Fibroblast of skin of left quadriceps (primary cell): ENCODE results near the gene UPK1A.
"Not testable (repeated sequence)": the region's sequence is repeated elsewhere in the genome, so short reads cannot be mapped to it uniquely, and the experiment has no call there.

ENCODE experiments used
- DNase-seq, 2 experiments: peaks; one replicate each; pipeline ENCODE4 v3.0.0-alpha.2; 2013; ENCODE audit warnings: low read depth in 2 of 2

The UPK1A gene

DNA sequence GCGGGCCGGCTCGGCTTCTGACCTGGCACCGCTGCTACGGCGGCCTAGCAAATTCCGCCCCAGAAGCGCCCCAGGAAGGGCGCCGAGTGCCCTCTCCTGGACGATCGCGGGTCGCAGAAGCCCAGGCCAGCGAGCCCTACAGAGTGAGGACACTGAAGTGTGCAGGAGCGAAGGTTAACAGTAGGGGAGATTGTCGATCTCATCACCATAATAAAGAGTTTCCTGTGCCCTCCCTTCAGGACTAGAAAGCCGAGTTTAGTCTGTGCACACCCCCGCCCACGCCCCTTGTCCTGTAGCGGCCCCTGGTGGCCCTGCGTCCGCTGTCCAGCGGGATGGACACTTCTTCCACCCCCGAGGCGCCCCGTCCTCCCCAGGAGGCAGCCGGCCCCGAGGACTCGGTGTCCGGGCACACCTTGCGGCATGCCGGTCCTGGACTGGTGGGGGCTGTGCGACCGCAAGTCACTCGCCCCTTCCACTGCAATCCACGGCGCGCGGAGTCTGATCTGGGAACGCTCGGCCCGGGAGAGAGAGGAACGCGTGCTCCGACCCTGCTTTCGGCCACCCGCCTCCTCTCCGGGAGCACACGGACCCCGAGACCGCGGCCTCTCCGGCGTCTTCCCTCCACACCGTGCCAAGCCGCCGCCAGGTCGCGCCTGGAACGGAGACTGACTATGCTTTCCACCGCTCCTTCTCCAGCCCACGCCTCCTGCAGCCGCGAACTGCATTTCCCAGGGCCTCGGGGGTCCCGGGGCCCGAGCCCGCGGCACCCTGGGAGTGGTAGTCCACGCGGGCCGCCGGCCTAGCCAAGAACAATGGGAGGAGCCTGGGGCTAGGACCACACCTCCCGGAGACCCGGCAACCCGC lies 50.7 kb downstream of the UPK1A start:
- DNase-seq, result peak; percentile 37 to 38

DNA sequence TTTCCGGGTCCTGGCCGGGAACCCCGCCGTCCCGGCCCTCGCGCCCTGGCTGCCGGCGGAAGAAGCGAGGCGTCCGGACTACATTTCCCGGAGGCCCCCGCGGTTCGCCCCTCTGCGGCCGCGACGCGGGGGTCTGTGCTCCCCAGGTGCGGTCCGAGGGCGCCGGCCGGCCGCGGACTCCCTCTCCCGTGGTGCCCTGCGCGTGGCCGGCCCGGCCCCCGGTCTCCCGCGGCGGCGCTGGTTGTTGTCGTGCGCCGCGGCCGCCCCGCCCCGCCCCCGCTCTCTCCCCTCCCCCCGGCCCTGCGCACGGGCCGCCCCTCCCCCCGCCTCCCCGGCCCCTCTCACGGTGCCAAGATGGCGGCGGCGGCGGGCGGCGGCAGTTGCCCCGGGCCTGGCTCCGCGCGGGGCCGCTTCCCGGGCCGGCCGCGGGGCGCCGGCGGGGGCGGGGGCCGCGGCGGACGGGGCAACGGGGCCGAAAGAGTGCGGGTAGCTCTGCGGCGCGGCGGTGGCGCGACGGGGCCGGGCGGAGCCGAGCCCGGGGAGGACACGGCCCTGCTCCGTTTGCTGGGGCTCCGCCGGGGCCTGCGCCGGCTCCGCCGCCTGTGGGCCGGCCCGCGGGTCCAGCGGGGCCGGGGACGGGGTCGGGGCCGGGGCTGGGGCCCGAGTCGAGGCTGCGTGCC lies 51.5 kb downstream of the UPK1A start, which contains the start of gene KMT2B:
Gene KMT2B, plus strand, starts transcription at position 339 of the 680 bp plus-strand sequence. Its CDS starts 16 bp downstream, at position 355.
- DNase-seq, result peak; percentile 94

DNA sequence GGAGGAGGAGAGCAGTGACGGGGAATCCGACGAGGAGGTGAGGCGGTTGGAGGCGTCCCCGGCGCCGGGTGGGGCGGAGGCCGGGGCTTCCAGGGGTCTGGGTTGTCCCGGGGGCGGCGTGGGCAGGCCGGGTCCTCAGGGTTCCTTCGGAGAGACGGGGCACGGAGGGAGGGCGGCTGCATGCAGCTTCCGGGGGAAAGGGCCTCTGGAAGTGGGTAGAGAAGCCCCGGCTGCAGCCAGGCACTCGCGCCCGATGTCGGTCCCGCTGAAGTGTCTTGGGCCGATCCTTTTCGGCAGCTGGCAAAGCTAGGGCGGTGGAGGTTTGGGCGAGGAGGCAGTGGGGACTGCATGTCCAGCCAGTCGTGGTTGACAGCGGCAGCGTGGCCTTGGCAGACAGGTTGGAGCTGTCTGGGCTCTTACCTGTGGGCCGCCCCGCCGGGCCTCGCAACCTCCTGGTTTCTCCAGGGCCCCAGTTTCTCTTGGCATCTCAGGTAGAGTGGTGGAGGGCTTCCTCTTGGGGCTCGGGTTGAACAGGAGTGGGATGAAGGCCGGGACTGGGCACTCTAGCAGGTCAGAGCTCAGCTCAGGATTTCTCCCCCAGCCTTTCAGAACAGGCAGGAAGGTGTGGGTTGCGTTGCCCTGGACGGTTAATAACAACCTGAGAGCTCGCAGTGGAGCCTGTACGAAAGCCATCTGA lies 52.2 kb downstream of the UPK1A start:
- DNase-seq, result no peak

DNA sequence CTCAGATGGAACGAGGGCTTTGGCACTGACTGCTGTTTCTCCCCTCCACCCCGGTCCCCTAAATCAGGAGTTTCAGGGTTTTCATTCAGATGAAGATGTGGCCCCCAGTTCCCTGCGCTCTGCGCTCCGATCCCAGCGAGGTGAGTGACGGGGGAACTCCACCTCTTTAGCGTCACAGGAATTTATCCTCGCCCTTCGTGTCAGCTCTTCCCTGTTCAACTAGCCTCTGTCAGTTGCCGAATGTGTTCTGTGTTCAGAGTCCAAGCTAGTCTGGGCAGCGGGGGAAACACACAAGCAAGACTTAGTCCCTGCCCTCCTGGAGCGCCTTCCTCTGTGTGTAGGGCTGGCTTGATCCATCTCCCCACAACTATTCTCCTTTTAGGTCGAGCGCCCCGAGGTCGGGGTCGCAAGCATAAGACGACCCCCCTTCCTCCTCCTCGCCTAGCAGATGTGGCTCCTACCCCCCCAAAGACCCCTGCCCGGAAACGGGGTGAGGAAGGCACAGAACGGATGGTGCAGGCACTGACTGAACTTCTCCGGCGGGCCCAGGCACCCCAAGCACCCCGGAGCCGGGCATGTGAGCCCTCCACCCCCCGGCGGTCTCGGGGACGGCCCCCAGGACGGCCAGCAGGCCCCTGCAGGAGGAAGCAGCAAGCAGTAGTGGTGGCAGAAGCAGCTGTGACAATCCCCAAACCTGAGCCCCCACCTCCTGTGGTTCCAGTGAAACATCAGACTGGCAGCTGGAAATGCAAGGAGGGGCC lies 53.3 kb downstream of the UPK1A start:
- no peak for DNase-seq

DNA sequence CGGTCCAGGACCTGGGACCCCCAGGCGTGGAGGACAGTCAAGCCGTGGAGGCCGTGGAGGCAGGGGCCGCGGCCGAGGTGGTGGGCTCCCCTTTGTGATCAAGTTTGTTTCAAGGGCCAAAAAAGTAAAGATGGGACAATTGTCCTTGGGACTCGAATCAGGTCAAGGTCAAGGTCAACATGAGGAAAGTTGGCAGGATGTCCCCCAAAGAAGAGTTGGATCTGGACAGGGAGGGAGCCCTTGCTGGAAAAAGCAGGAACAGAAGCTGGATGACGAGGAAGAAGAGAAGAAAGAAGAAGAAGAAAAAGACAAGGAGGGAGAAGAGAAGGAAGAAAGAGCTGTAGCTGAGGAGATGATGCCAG lies 53.8 kb downstream of the UPK1A start:
- DNase-seq, result no peak

DNA sequence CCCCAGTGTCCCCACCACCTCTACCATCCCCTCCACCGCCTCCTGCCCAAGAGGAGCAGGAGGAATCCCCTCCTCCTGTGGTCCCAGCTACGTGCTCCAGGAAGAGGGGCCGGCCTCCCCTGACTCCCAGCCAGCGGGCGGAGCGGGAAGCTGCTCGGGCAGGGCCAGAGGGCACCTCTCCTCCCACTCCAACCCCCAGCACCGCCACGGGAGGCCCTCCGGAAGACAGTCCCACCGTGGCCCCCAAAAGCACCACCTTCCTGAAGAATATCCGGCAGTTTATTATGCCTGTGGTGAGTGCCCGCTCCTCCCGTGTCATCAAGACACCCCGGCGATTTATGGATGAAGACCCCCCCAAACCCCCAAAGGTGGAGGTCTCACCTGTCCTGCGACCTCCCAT lies 54.3 kb downstream of the UPK1A start:
- DNase-seq, result no peak

DNA sequence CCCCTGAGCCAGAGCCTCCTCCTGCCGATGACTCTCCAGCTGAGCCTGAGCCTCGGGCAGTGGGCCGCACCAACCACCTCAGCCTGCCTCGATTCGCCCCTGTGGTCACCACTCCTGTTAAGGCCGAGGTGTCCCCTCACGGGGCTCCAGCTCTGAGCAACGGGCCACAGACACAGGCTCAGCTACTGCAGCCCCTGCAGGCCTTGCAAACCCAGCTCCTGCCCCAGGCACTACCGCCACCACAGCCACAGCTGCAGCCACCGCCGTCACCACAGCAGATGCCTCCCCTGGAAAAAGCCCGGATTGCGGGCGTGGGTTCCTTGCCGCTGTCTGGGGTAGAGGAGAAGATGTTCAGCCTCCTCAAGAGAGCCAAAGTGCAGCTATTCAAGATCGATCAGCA lies 55.1 kb downstream of the UPK1A start:
- no peak for DNase-seq

DNA sequence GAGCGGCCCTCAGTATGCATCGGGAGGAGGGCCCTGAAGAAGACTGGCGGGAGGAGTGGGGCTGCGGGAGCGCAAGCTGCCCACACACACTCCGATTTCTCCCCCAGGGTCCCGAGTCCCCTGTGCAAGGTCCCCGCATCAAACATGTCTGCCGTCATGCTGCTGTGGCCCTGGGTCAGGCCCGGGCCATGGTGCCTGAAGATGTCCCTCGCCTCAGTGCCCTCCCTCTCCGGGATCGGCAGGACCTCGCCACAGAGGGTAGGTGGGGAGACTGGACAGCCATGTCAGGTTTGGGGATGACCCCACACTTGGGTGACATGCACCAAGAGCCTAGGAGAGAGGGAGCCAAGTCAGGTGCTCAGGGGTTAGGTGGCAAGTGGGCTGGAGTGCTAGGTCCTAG lies 56.1 kb downstream of the UPK1A start:
- no peak for DNase-seq

DNA sequence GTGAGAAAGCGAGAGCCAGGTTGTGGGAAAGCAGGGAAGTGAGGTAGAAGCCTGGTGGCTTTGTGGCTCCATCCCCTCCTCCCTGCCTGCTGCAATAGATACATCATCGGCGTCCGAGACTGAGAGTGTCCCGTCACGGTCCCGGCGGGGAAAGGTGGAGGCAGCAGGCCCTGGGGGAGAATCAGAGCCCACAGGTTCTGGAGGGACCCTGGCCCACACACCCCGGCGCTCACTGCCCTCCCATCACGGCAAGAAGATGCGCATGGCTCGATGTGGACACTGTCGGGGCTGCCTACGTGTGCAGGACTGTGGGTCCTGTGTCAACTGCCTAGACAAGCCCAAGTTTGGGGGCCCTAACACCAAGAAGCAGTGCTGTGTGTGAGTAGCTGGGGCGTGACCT lies 56.6 kb downstream of the UPK1A start:
- no peak for DNase-seq

DNA sequence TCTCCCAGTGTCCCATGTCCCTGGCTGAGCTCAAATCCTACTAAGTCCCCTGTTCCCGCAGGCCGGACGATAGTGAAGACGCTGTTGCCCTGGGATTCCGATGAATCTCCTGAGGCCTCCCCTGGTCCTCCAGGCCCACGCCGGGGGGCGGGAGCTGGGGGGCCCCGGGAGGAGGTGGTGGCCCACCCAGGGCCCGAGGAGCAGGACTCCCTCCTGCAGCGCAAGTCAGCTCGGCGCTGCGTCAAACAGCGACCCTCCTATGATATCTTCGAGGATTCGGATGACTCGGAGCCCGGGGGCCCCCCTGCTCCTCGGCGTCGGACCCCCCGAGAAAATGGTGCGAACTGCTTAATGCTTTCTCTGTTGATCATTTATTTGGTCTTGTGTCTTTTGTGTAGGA lies 57.4 kb downstream of the UPK1A start:
- no peak for DNase-seq

DNA sequence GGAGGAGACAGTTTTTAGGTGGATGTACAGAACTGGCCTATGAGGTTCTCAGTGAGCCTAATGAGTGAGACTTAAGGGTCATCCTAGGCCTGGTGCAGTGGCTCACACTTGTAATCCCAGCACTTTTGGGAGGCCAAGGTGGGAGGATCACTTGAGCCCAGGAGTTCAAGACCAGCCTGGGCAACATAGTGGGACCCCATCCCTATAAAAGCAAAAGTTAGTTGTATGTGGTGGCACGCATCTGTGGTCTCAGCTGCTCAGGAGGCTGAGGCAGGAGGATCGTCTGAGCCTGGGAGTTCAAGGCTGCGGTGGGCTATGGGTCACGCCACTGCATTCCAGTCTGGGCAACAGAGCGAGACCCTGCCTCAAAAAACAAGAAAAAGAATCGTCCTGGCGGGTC lies 57.8 kb downstream of the UPK1A start:
- DNase-seq, result not testable (repeated sequence)

DNA sequence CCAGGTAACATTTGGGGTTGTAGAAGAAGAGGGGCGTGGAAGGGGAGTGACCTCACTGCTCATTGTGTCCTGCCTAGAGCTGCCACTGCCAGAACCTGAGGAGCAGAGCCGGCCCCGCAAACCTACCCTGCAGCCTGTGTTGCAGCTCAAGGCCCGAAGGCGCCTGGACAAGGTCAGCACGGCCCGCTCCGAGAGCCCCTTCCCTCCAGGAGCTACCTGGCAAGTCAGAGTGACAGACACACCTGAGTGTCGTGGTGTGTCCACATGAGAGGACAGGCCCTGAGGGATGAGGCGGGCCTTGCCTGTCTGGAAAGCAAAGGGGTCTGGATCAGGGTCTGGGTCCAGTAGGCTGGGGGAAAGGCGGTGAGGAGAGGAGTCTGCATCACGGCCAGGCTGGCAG lies 58.2 kb downstream of the UPK1A start:
- DNase-seq, result no peak

DNA sequence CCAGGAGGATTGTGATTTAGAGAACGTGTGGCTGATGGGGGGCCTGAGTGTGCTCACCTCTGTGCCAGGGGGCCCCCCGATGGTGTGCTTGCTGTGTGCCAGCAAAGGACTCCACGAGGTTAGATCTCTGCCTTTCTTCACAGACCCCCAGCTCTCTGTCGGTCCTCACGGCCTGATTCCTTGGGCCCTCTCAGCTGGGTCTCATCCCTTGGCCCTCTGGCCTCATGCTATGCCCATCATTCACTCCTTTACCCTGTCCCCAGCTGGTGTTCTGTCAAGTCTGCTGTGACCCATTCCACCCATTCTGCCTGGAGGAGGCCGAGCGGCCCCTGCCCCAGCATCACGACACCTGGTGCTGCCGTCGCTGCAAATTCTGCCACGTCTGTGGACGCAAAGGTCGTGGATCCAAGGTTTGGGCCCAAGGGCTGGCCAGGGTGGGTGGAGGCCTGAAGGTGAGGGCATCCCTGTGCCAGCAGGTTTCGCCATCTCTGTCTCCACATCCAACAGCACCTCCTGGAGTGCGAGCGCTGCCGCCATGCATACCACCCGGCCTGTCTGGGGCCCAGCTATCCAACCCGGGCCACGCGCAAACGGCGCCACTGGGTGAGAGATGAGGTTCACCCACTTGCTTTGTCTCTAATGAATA lies 59.0 kb downstream of the UPK1A start:
- DNase-seq, result no peak

DNA sequence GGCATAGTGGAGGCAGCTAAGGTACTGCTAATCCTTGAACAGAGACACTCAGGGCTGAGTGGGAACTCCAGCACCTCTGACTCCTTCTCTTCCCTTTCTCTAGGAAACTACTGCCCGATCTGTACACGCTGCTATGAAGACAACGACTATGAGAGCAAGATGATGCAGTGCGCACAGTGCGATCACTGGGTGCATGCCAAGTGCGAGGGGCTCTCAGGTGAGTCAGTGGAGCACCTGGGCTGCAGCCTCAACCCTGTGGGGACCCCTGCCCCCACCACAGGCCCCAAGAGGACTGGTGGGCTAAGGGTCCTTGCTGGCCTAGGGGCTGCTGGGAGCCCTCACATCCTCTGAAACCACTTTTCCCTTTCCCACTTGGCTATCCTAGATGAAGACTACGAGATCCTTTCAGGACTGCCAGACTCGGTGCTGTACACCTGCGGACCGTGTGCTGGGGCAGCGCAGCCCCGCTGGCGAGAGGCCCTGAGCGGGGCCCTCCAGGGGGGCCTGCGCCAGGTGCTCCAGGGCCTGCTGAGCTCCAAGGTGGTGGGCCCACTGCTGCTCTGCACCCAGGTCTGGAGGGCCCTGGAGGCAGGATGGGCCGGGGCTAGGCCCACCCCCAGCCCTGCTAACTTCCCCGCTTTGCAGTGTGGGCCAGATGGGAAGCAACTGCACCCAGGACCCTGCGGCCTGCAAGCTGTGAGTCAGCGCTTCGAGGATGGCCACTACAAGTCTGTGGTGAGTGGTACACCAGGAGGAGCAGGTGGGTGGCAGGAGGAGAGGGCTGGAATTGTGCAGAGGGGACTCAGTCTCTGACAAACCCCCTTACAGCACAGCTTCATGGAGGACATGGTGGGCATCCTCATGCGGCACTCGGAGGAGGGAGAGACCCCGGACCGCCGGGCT lies 61.0 kb downstream of the UPK1A start:
- DNase-seq, result no peak
